Liver (tissue), 9 donors: ENCODE measurements around the gene SMAD6. TPM values are rescaled to one million over a fixed set of nuclear protein-coding genes. Genes with fewer than 3 reads are reported as not detected.

Experiments used
- DNase-seq: peaks from one replicate; pipeline ENCODE4 v3.0.0-alpha.2; 2017; ENCODE audit warnings: low spot score
- H3K27ac ChIP-seq, 2 donors: one replicate each; pipeline ENCODE4 v1.7.0; 2013; ENCODE audit warnings: inconsistent platforms in 2 of 2, low read length in 2 of 2, control low read depth in 1 of 2, low read depth in 1 of 2, mild to moderate bottlenecking in 1 of 2
- H3K27me3 ChIP-seq, 4 donors: one replicate each; pipeline versions ENCODE4 v1.6.1 to v1.7.0; 2013; ENCODE audit warnings: low read length in 3 of 4, inconsistent platforms in 1 of 4, mild to moderate bottlenecking in 1 of 4, moderate library complexity in 1 of 4; ENCODE audit not compliant: control insufficient read depth in 4 of 4, insufficient read depth in 4 of 4
- H3K36me3 ChIP-seq, 4 donors: one replicate each; pipeline versions ENCODE4 v1.6.1 to v1.7.0; 2013; ENCODE audit warnings: low read length in 3 of 4, mild to moderate bottlenecking in 3 of 4, low read depth in 1 of 4, moderate library complexity in 1 of 4; ENCODE audit not compliant: control insufficient read depth in 4 of 4, insufficient read depth in 3 of 4
- H3K4me1 ChIP-seq, 4 donors: one replicate each; pipeline versions ENCODE4 v1.6.1 to v1.7.0; 2013; ENCODE audit warnings: low read length in 3 of 4, mild to moderate bottlenecking in 3 of 4, moderate library complexity in 1 of 4; ENCODE audit not compliant: control insufficient read depth in 4 of 4, insufficient read depth in 4 of 4
- H3K4me3 ChIP-seq, 3 donors: one replicate each; pipeline versions ENCODE4 v1.6.1 to v1.7.0; 2013; ENCODE audit warnings: low read length in 3 of 3, control low read depth in 1 of 3, low read depth in 1 of 3, mild to moderate bottlenecking in 1 of 3
- H3K9ac ChIP-seq, 2 donors: one replicate each; pipeline ENCODE4 v1.7.0; 2013; ENCODE audit warnings: low read length in 2 of 2, mild to moderate bottlenecking in 2 of 2, moderate library complexity in 2 of 2, control low read depth in 1 of 2, low read depth in 1 of 2
- H3K9me3 ChIP-seq, 4 donors: one replicate each; pipeline versions ENCODE4 v1.6.1 to v1.7.0; 2013; ENCODE audit warnings: low read length in 3 of 4; ENCODE audit not compliant: control insufficient read depth in 4 of 4
- ATF3 ChIP-seq: IDR thresholded peaks from 2 replicates; pipeline ENCODE4 v1.6.1; 2016; ENCODE audit warnings: antibody characterized with exemption
- EGR1 ChIP-seq, 2 donors: IDR thresholded peaks; 2 replicates each; pipeline ENCODE4 v1.6.1; 2016 to 2018; ENCODE audit warnings: antibody characterized with exemption in 2 of 2, low read depth in 2 of 2
- FOXA2 ChIP-seq: IDR thresholded peaks from 2 replicates; pipeline ENCODE4 v1.6.1; 2016; ENCODE audit warnings: antibody characterized with exemption
- HNF4A ChIP-seq, 2 donors: conservative IDR thresholded peaks; 2 replicates each; pipeline ENCODE4 v1.6.1; 2016; ENCODE audit warnings: antibody characterized with exemption in 2 of 2, mild to moderate bottlenecking in 2 of 2
- HNF4G ChIP-seq: IDR thresholded peaks from 2 replicates; pipeline ENCODE4 v1.6.1; 2016; ENCODE audit warnings: antibody characterized with exemption
- JUND ChIP-seq, 2 donors: IDR thresholded peaks; 2 replicates each; pipeline ENCODE4 v1.6.1; 2016; ENCODE audit warnings: antibody characterized with exemption in 2 of 2
- MAX ChIP-seq: IDR thresholded peaks from 2 replicates; pipeline ENCODE4 v1.6.1; 2016; ENCODE audit warnings: antibody characterized with exemption
- NR2F2 ChIP-seq: IDR thresholded peaks from 2 replicates; pipeline ENCODE4 v1.6.1; 2016; ENCODE audit warnings: antibody characterized with exemption
- RAD21 ChIP-seq, 2 donors: IDR thresholded peaks; 2 replicates each; pipeline ENCODE4 v1.6.1; 2016; ENCODE audit warnings: antibody characterized with exemption in 2 of 2, mild to moderate bottlenecking in 2 of 2
- REST ChIP-seq: IDR thresholded peaks from 2 replicates; pipeline ENCODE4 v1.6.1; 2016; ENCODE audit warnings: antibody characterized with exemption, mild to moderate bottlenecking
- RXRA ChIP-seq, 2 donors: IDR thresholded peaks; 2 replicates each; pipeline ENCODE4 v1.6.1; 2017 to 2018; ENCODE audit warnings: antibody characterized with exemption in 2 of 2, mild to moderate bottlenecking in 1 of 2
- SP1 ChIP-seq: IDR thresholded peaks from 2 replicates; pipeline ENCODE4 v1.6.1; 2018; ENCODE audit warnings: antibody characterized with exemption, mild to moderate bottlenecking
- TAF1 ChIP-seq: conservative IDR thresholded peaks from 2 replicates; pipeline ENCODE4 v1.6.1; 2016; ENCODE audit warnings: antibody characterized with exemption, mild to moderate bottlenecking
- YY1 ChIP-seq: IDR thresholded peaks from 2 replicates; pipeline ENCODE4 v1.6.1; 2016; ENCODE audit warnings: antibody characterized with exemption, mild to moderate bottlenecking
- ZBTB33 ChIP-seq: IDR thresholded peaks from 2 replicates; pipeline ENCODE4 v1.6.1; 2016; ENCODE audit warnings: antibody characterized with exemption
- WGBS: extraction: QIAGEN DNeasy Blood & Tissue Kit; methylation state at CpG from one replicate; pipeline ENCODE4 v1.1.7; 2013; 5-methylcytosine and 5-hydroxymethylcytosine counted together
- polyA plus RNA-seq, 2 donors: library from polyadenylated mRNA; stranded (reverse) in 1 of 2; unstranded in 1 of 2; fragments of 200-250 nt in 1 of 2; fragments of >200 nt in 1 of 2; fragmentation: Nextera tagmentation in 1 of 2; extraction: Ambion mirVana in 1 of 2; gene quantifications; one replicate each; pipeline versions ENCODE4 v1.2.1 to v1.2.3, GENCODE V29; 2013 to 2015
- total RNA-seq, 2 donors: library from RNA; depleted of rRNA; stranded (reverse); fragments of >200 nt; gene quantifications; one replicate each; pipeline ENCODE4 v1.2.3, GENCODE V29; 2014
- donor health status: healthy.
- donor health status: healthy.
- donor health status: healthy.
- donor health status: healthy.
- donor health status: healthy.

SMAD6 gene
- total and polyA plus RNA-seq, 4 donors = 1.2 to 15.1 (median 11.0) TPM

- no peaks in the 10 kb centered on the region for H3K36me3 ChIP-seq
- no peak overlapping the region for H3K27ac ChIP-seq
- H3K4me1 ChIP-seq = peaks cover 7 to 27% (median 20%) of the 10 kb centered on the region in 4 donors
- H3K9ac ChIP-seq = no peak overlapping the region
- no peak for DNase-seq
- no peak for TF ChIP-seq MAX
- TF ChIP-seq SP1 = no peak
- no peak for TF ChIP-seq HNF4G
- TF ChIP-seq HNF4A (conservative IDR thresholded peaks at IDR 0.05) = no peak
- TF ChIP-seq REST = no peak
- TF ChIP-seq YY1 = no peak
- TF ChIP-seq RAD21 (IDR thresholded peaks at IDR 0.05) = no peak
- no peak for TF ChIP-seq FOXA2
- H3K9me3 ChIP-seq = no peaks in the 10 kb centered on the region
- 81% methylated on average over 11 of the region's 11 CpGs for WGBS
- H3K27me3 ChIP-seq = no peaks in the 10 kb centered on the region
- no peak overlapping the region for H3K4me3 ChIP-seq
These were observed 35.4 kb downstream of the SMAD6 start for GRCh38 chr15:66737243-66738010.

GRCh38 chr15:66738116-66738515, 36.1 kb downstream of the SMAD6 start:
- Histone ChIP-seq H3K27ac (no peak overlapping the region), H3K36me3 (no peaks in the 10 kb centered on the region), H3K4me1 (peaks cover 7 to 27% (median 20%) of the 10 kb centered on the region in 4 donors), H3K4me3 (no peak overlapping the region), H3K9ac (no peak overlapping the region), H3K27me3 (no peaks in the 10 kb centered on the region), H3K9me3 (no peaks in the 10 kb centered on the region)
- no peak for TF ChIP-seq ATF3
- no peak for DNase-seq
- WGBS = 85% methylated on average over 10 of the region's 10 CpGs

GRCh38 chr15:66738595-66738994, 36.6 kb downstream of the SMAD6 start:
- Histone ChIP-seq H3K36me3 (no peaks in the 10 kb centered on the region), H3K27ac (no peak overlapping the region), H3K9ac (no peak overlapping the region), H3K4me3 (no peak overlapping the region), H3K27me3 (no peaks in the 10 kb centered on the region), H3K4me1 (peaks cover 7 to 23% (median 18%) of the 10 kb centered on the region in 4 donors), H3K9me3 (no peaks in the 10 kb centered on the region)
- WGBS = 92% methylated on average over 10 of the region's 10 CpGs
- no peak for DNase-seq
- no peak for TF ChIP-seq HNF4G
- no peak for TF ChIP-seq REST
- TF ChIP-seq EGR1 (IDR thresholded peaks at IDR 0.05; ENCODE audit: low read depth in 2 of 2) = no peak
- TF ChIP-seq NR2F2 = no peak
- TF ChIP-seq TAF1 = no peak
- no peak for TF ChIP-seq MAX
- TF ChIP-seq HNF4A (conservative IDR thresholded peaks at IDR 0.05) = no peak
- no peak for TF ChIP-seq RXRA (IDR thresholded peaks at IDR 0.05)
- TF ChIP-seq ATF3 = no peak
- no peak for TF ChIP-seq ZBTB33
- TF ChIP-seq JUND (IDR thresholded peaks at IDR 0.05) = no peak
- no peak for TF ChIP-seq FOXA2
- TF ChIP-seq SP1 = no peak
